HEK293 (cell line): ENCODE data around the gene C13orf46.

ENCODE experiments used
- CTCF ChIA-PET: fragments of 350-600 bp; formaldehyde crosslinking; extraction: SDS; loops from one replicate; lab custom pipeline; 2021; ENCODE audit warnings: antibody characterized with exemption; lab: Yijun Ruan, JAX
- POLR2A ChIA-PET: fragments of 300-600 bp; formaldehyde crosslinking; extraction: SDS; loops from one replicate; lab custom pipeline; 2020; ENCODE audit warnings: antibody characterized with exemption, inconsistent platforms; lab: Yijun Ruan, JAX
- H3K27ac ChIP-seq: fragments of 200-500 bp; sonication (Bioruptor generic); 2 replicates; pipeline ENCODE4 v1.5.1; 2014; ENCODE audit warnings: low read depth, low read length, control low read depth, inconsistent platforms; ENCODE audit errors: extremely low read depth
- H3K36me3 ChIP-seq, 2 experiments: fragments of 200-500 bp in 1 of 2; sonication (Bioruptor generic) in 1 of 2; 1 replicate in 1 of 2; 2 replicates in 1 of 2; pipeline ENCODE4 v1.5.1; 2014 to 2017; ENCODE audit warnings: inconsistent platforms in 2 of 2, low read length in 2 of 2; ENCODE audit not compliant: control insufficient read depth in 2 of 2, insufficient read depth in 1 of 2
- H3K4me1 ChIP-seq: fragments of 200-500 bp; sonication (Bioruptor generic); 2 replicates; pipeline ENCODE4 v1.5.1; 2014; ENCODE audit warnings: mild to moderate bottlenecking, low read length, inconsistent platforms; ENCODE audit not compliant: control insufficient read depth, insufficient read depth
- H3K4me3 ChIP-seq: 2 replicates; pipeline ENCODE4 v1.5.1; 2011; ENCODE audit warnings: low read depth, mild to moderate bottlenecking, control low read depth, low read length, moderate library complexity
- H3K9me3 ChIP-seq: fragments of 200-500 bp; sonication (Bioruptor generic); 2 replicates; pipeline ENCODE4 v1.5.1; 2014; ENCODE audit warnings: low read depth, low read length, inconsistent platforms; ENCODE audit not compliant: control insufficient read depth, insufficient read depth
- BCL11B ChIP-seq: fragments of 450-650 bp; formaldehyde crosslinking; IDR thresholded peaks from 2 replicates; pipeline ENCODE4 v1.5.1; 2016; ENCODE audit warnings: low read depth, missing biosample characterization, missing genetic modification characterization
- EGR2 ChIP-seq: fragments of 450-650 bp; formaldehyde crosslinking; IDR thresholded peaks from 2 replicates; pipeline ENCODE4 v1.5.1; 2016; ENCODE audit warnings: low read depth, missing biosample characterization, missing genetic modification characterization
- GLIS1 ChIP-seq: fragments of 450-650 bp; formaldehyde crosslinking; IDR thresholded peaks from 2 replicates; pipeline ENCODE4 v1.5.1; 2016; ENCODE audit warnings: missing biosample characterization, missing genetic modification characterization
- IKZF3 ChIP-seq: fragments of 450-650 bp; IDR thresholded peaks from 2 replicates; pipeline ENCODE4 v1.5.0; 2018; ENCODE audit warnings: missing biosample characterization, mild to moderate bottlenecking, missing genetic modification characterization, moderate library complexity
- OSR2 ChIP-seq: fragments of 450-650 bp; formaldehyde crosslinking; IDR thresholded peaks from 2 replicates; pipeline ENCODE4 v1.5.1; 2016; ENCODE audit warnings: missing biosample characterization, missing genetic modification characterization
- SALL2 ChIP-seq: fragments of 450-650 bp; formaldehyde crosslinking; IDR thresholded peaks from 2 replicates; pipeline ENCODE4 v1.5.0; 2017; ENCODE audit warnings: missing biosample characterization, mild to moderate bottlenecking, missing genetic modification characterization, borderline replicate concordance
- SP2 ChIP-seq: fragments of 450-650 bp; formaldehyde crosslinking; IDR thresholded peaks from 2 replicates; pipeline ENCODE4 v1.5.1; 2016; ENCODE audit warnings: missing biosample characterization, missing genetic modification characterization
- WT1 ChIP-seq: fragments of 450-650 bp; formaldehyde crosslinking; IDR thresholded peaks from 2 replicates; pipeline ENCODE4 v1.5.1; 2016; ENCODE audit warnings: missing biosample characterization, missing genetic modification characterization
- ZBTB7A ChIP-seq: fragments of 450-650 bp; formaldehyde crosslinking; IDR thresholded peaks from 2 replicates; pipeline ENCODE4 v1.5.1; 2016; ENCODE audit warnings: low read depth, missing biosample characterization, missing genetic modification characterization
- ZBTB8A ChIP-seq: fragments of 450-650 bp; formaldehyde crosslinking; IDR thresholded peaks from 2 replicates; pipeline ENCODE4 v1.5.1; 2016; ENCODE audit warnings: missing biosample characterization, missing genetic modification characterization
- ZNF10 ChIP-seq: fragments of 450-650 bp; formaldehyde crosslinking; IDR thresholded peaks from 2 replicates; pipeline ENCODE4 v1.5.1; 2017; ENCODE audit warnings: missing biosample characterization, missing genetic modification characterization
- ZNF155 ChIP-seq: fragments of 450-650 bp; formaldehyde crosslinking; IDR thresholded peaks from 2 replicates; pipeline ENCODE4 v1.5.1; 2016; ENCODE audit warnings: missing biosample characterization, missing genetic modification characterization
- ZNF174 ChIP-seq: fragments of 450-650 bp; formaldehyde crosslinking; IDR thresholded peaks from 2 replicates; pipeline ENCODE4 v1.5.0; 2017; ENCODE audit warnings: missing biosample characterization, mild to moderate bottlenecking, missing genetic modification characterization
- ZNF175 ChIP-seq: fragments of 450-650 bp; formaldehyde crosslinking; IDR thresholded peaks from 2 replicates; pipeline ENCODE4 v1.5.1; 2016; ENCODE audit warnings: missing biosample characterization, missing genetic modification characterization
- ZNF366 ChIP-seq: fragments of 450-650 bp; formaldehyde crosslinking; conservative IDR thresholded peaks from 2 replicates; pipeline ENCODE4 v1.5.1; 2016; ENCODE audit warnings: missing biosample characterization, missing genetic modification characterization
- ZNF37A ChIP-seq: fragments of 450-650 bp; IDR thresholded peaks from 2 replicates; pipeline ENCODE4 v1.5.1; 2018; ENCODE audit warnings: missing biosample characterization, missing genetic modification characterization
- ZNF596 ChIP-seq: fragments of 450-650 bp; IDR thresholded peaks from 2 replicates; pipeline ENCODE4 v1.5.0; 2018; ENCODE audit warnings: missing biosample characterization, mild to moderate bottlenecking, missing genetic modification characterization, moderate library complexity
- ZNF623 ChIP-seq: fragments of 450-650 bp; formaldehyde crosslinking; IDR thresholded peaks from 2 replicates; pipeline ENCODE4 v1.5.1; 2016; ENCODE audit warnings: missing biosample characterization, missing genetic modification characterization
- TF ChIP-seq, protein P1 (sequence below): fragments of 450-650 bp; formaldehyde crosslinking; IDR thresholded peaks from 2 replicates; pipeline ENCODE4 v1.5.1; 2016; ENCODE audit warnings: missing biosample characterization, missing genetic modification characterization
- TF ChIP-seq, protein P2 (sequence below): fragments of 450-650 bp; formaldehyde crosslinking; IDR thresholded peaks from 2 replicates; pipeline ENCODE4 v1.5.1; 2016; ENCODE audit warnings: missing biosample characterization, missing genetic modification characterization
- TF ChIP-seq, protein P3 (sequence below): fragments of 450-650 bp; formaldehyde crosslinking; IDR thresholded peaks from 2 replicates; pipeline ENCODE4 v1.5.1; 2016; ENCODE audit warnings: missing biosample characterization, missing genetic modification characterization
- TF ChIP-seq, protein P4 (sequence below): fragments of 450-650 bp; formaldehyde crosslinking; IDR thresholded peaks from 2 replicates; pipeline ENCODE4 v1.5.1; 2016; ENCODE audit warnings: missing biosample characterization, missing genetic modification characterization

Gene C13orf46

DNA sequence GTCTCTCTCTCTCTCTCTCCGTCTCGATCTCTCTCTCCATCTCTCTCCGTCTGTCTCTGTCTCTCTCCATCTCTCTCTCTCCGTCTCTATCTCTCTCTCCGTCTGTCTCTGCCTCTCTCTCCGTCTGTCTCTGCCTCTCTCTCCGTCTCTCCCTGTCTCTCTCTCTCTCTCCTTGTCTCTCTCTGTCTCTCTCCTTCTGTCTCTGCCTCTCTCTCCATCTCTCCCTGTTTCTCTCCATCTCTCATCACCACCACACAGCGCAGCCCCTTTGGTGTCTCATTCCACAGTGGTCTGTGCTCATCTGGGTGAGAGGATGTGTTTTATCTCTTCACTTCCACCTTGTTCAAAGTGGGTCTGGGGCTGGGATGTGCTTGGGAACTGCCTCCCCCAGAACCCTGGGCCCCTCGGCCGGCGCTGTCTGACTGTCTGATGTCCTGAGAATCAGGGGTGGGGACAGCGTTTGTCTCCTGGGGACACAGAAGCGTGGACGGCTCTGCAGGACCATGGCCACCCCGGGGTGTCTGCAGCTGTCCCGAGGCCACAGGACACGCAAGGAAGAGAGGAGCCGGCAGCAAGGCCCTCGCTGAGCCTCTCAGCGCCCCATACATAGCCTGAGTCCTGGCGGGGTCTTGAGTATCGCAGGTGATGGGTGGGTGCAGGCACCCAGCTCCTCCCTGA is 40.2 kb upstream of the C13orf46 start:
- no peak for TF ChIP-seq ZNF174 (tag by site-specific recombination)
- TF ChIP-seq SALL2 (tag by site-specific recombination): no peak
- peak; percentile 93 for TF ChIP-seq ZNF596 (tag by site-specific recombination)
- TF ChIP-seq ZNF155 (tag by site-specific recombination): no peak
- TF ChIP-seq ZNF366: peak; percentile 61
- TF ChIP-seq, protein P1, sequence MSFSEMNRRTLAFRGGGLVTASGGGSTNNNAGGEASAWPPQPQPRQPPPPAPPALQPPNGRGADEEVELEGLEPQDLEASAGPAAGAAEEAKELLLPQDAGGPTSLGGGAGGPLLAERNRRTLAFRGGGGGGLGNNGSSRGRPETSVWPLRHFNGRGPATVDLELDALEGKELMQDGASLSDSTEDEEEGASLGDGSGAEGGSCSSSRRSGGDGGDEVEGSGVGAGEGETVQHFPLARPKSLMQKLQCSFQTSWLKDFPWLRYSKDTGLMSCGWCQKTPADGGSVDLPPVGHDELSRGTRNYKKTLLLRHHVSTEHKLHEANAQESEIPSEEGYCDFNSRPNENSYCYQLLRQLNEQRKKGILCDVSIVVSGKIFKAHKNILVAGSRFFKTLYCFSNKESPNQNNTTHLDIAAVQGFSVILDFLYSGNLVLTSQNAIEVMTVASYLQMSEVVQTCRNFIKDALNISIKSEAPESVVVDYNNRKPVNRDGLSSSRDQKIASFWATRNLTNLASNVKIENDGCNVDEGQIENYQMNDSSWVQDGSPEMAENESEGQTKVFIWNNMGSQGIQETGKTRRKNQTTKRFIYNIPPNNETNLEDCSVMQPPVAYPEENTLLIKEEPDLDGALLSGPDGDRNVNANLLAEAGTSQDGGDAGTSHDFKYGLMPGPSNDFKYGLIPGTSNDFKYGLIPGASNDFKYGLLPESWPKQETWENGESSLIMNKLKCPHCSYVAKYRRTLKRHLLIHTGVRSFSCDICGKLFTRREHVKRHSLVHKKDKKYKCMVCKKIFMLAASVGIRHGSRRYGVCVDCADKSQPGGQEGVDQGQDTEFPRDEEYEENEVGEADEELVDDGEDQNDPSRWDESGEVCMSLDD (tag by site-specific recombination): no peak
- ChIA-PET CTCF (interaction anchor here (0.6 kb wide), 1 partner anchor 193 kb away, joined by 3 read pairs; no protein-coding TSS in a partner anchor), POLR2A (no interaction called here)
- H3K9me3 ChIP-seq: no peaks in the 10 kb centered on the region
- H3K4me3 ChIP-seq: no peak overlapping the region
- H3K27ac ChIP-seq: no peak overlapping the region
- H3K36me3 ChIP-seq: no peaks in the 10 kb centered on the region
- H3K4me1 ChIP-seq: no peaks in the 10 kb centered on the region

DNA sequence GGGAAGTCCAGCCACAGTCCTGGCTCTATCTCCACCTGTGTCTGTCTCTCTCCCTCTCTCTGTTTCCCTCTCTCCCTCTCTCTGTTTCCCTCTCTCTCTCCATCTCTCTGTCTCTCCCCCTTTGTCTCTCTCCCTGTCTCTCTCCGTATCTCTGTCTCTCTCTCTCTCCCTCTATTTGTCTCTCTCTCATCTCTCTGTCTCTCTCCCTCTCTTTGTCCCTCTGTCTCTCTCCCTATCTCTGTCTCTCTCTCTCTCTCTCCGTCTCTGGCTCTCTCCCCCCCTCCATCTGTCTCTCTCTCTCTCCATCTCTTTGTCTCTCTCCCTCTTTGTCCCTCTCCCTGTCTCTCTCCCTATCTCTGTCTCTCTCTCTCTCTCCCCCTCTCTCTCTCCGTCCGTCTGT is 39.5 kb upstream of the C13orf46 start:
- CTCF ChIA-PET: no interaction called here

DNA sequence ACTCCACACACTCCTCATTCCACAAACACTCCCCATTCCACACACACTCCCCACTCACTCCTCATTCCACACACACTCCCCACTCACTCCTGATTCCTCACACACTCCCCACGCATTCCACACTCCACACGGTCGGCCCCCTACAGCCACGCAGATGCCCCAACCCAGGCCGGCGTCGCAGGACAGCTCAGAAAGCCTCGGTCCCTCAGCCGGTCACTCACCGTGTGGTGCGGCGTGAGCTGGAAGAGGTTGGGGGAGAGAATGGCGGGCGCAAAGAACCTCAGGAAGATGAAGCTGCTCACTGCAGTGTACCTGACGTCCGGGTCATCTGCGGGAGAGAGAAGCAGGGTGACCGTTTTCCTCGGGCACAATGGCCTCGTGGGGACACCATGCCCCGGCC is 39.0 kb upstream of the C13orf46 start:
- Histone ChIP-seq H3K36me3 (no peaks in the 10 kb centered on the region), H3K27ac (no peak overlapping the region), H3K9me3 (no peaks in the 10 kb centered on the region), H3K4me1 (no peaks in the 10 kb centered on the region), H3K4me3 (no peak overlapping the region)
- ChIA-PET CTCF (no interaction called here), POLR2A (no interaction called here)
- TF ChIP-seq ZNF175 (tag by site-specific recombination) (no peak), IKZF3 (no peak), WT1 (tag by site-specific recombination) (no peak), ZBTB8A (tag by site-specific recombination) (no peak), ZBTB7A (no peak), BCL11B (tag by site-specific recombination) (no peak), SP2 (tag by site-specific recombination) (no peak), GLIS1 (tag by site-specific recombination) (no peak), ZNF623 (tag by site-specific recombination) (no peak)
- TF ChIP-seq, protein P2, sequence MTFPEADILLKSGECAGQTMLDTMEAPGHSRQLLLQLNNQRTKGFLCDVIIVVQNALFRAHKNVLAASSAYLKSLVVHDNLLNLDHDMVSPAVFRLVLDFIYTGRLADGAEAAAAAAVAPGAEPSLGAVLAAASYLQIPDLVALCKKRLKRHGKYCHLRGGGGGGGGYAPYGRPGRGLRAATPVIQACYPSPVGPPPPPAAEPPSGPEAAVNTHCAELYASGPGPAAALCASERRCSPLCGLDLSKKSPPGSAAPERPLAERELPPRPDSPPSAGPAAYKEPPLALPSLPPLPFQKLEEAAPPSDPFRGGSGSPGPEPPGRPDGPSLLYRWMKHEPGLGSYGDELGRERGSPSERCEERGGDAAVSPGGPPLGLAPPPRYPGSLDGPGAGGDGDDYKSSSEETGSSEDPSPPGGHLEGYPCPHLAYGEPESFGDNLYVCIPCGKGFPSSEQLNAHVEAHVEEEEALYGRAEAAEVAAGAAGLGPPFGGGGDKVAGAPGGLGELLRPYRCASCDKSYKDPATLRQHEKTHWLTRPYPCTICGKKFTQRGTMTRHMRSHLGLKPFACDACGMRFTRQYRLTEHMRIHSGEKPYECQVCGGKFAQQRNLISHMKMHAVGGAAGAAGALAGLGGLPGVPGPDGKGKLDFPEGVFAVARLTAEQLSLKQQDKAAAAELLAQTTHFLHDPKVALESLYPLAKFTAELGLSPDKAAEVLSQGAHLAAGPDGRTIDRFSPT (tag by site-specific recombination): no peak
- TF ChIP-seq, protein P3, sequence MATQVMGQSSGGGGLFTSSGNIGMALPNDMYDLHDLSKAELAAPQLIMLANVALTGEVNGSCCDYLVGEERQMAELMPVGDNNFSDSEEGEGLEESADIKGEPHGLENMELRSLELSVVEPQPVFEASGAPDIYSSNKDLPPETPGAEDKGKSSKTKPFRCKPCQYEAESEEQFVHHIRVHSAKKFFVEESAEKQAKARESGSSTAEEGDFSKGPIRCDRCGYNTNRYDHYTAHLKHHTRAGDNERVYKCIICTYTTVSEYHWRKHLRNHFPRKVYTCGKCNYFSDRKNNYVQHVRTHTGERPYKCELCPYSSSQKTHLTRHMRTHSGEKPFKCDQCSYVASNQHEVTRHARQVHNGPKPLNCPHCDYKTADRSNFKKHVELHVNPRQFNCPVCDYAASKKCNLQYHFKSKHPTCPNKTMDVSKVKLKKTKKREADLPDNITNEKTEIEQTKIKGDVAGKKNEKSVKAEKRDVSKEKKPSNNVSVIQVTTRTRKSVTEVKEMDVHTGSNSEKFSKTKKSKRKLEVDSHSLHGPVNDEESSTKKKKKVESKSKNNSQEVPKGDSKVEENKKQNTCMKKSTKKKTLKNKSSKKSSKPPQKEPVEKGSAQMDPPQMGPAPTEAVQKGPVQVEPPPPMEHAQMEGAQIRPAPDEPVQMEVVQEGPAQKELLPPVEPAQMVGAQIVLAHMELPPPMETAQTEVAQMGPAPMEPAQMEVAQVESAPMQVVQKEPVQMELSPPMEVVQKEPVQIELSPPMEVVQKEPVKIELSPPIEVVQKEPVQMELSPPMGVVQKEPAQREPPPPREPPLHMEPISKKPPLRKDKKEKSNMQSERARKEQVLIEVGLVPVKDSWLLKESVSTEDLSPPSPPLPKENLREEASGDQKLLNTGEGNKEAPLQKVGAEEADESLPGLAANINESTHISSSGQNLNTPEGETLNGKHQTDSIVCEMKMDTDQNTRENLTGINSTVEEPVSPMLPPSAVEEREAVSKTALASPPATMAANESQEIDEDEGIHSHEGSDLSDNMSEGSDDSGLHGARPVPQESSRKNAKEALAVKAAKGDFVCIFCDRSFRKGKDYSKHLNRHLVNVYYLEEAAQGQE (tag by site-specific recombination): no peak

More for the DNA sequence above, 39.5 kb upstream of the C13orf46 start:
- no peaks in the 10 kb centered on the region for H3K36me3 ChIP-seq
- POLR2A ChIA-PET: no interaction called here
- H3K9me3 ChIP-seq: no peaks in the 10 kb centered on the region
- no peaks in the 10 kb centered on the region for H3K4me1 ChIP-seq
- no peak overlapping the region for H3K27ac ChIP-seq
- no peak overlapping the region for H3K4me3 ChIP-seq
- TF ChIP-seq EGR2 (tag by site-specific recombination) (no peak), ZNF37A (tag by site-specific recombination) (no peak), OSR2 (no peak), ZNF175 (tag by site-specific recombination) (no peak), SALL2 (tag by site-specific recombination) (no peak), ZNF366 (peak; percentile 44; the same call in 1 of the 2 replicates), ZNF10 (tag by site-specific recombination) (no peak), ZNF596 (tag by site-specific recombination) (peak; percentile 96)
- TF ChIP-seq, protein P4, sequence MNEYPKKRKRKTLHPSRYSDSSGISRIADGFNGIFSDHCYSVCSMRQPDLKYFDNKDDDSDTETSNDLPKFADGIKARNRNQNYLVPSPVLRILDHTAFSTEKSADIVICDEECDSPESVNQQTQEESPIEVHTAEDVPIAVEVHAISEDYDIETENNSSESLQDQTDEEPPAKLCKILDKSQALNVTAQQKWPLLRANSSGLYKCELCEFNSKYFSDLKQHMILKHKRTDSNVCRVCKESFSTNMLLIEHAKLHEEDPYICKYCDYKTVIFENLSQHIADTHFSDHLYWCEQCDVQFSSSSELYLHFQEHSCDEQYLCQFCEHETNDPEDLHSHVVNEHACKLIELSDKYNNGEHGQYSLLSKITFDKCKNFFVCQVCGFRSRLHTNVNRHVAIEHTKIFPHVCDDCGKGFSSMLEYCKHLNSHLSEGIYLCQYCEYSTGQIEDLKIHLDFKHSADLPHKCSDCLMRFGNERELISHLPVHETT (tag by site-specific recombination): no peak
